Endothelial cell of umbilical vein (primary cell): ENCODE results near the gene CD40. TPM values are rescaled to one million over a fixed set of nuclear protein-coding genes. Genes with fewer than 3 reads are reported as not detected.
A peak's percentile ranks its signal among the peaks of the same experiment; 100 is the strongest.

Experiments
- BruUV-seq: library from RNA; stranded (reverse); fragments of 400-500 nt; replicated peaks from 2 replicates; lab custom pipeline; 2021; lab: Mats Ljungman, UMichigan
- CTCF ChIA-PET: fragments of 300-600, 350-600 bp; sonication (Branson Sonifier 250); formaldehyde crosslinking; loops from one replicate; lab custom pipeline; 2021; ENCODE audit warnings: antibody characterized with exemption, inconsistent platforms; lab: Charles Lee
- POLR2A ChIA-PET: fragments of 300-600, 350-600 bp; sonication (Branson Sonifier 250); formaldehyde crosslinking; loops from one replicate; lab custom pipeline; 2021; ENCODE audit warnings: antibody characterized with exemption, inconsistent platforms; lab: Charles Lee
- DNase-seq: peaks from one replicate; pipeline ENCODE4 v3.0.0-alpha.2; 2011; ENCODE audit warnings: low read depth, low spot score
- FAIRE-seq: peaks from 2 replicates; lab custom pipeline; 2011; peaks lifted over from hg19 to GRCh38; lab: Jason Lieb, UNC
- H2AFZ ChIP-seq: 2 replicates; pipeline ENCODE4 v1.6.0; 2012; ENCODE audit warnings: low read depth, low read length, control low read depth, inconsistent platforms
- H3K27ac ChIP-seq: 2 replicates; pipeline ENCODE4 v1.5.1; 2011; ENCODE audit warnings: low read depth, mild to moderate bottlenecking, control low read depth, low read length, moderate library complexity; ENCODE audit not compliant: insufficient read depth
- H3K27me3 ChIP-seq, 2 experiments: 2 replicates each; pipeline versions ENCODE4 v1.6.0 to v1.6.1; 2011; ENCODE audit warnings: low read length in 2 of 2, mixed read lengths in 1 of 2; ENCODE audit not compliant: control insufficient read depth in 2 of 2, insufficient read depth in 2 of 2
- H3K36me3 ChIP-seq, 2 experiments: 2 replicates in 1 of 2; 3 replicates in 1 of 2; pipeline ENCODE4 v1.5.1; 2011; ENCODE audit warnings: low read length in 2 of 2, mild to moderate bottlenecking in 1 of 2, moderate library complexity in 1 of 2; ENCODE audit not compliant: control insufficient read depth in 2 of 2, insufficient read depth in 2 of 2; ENCODE audit errors: extremely low read depth in 1 of 2
- H3K4me1 ChIP-seq: 3 replicates; pipeline ENCODE4 v1.5.1; 2011; ENCODE audit warnings: mild to moderate bottlenecking, low read length; ENCODE audit not compliant: control insufficient read depth, insufficient read depth; ENCODE audit errors: extremely low read depth
- H3K4me2 ChIP-seq: 2 replicates; pipeline ENCODE4 v1.6.1; 2011; ENCODE audit warnings: low read length, control low read depth, mixed read lengths; ENCODE audit not compliant: insufficient read depth
- H3K4me3 ChIP-seq, 3 experiments: fragments of 200-600 bp in 1 of 3; sonication (generic), shearing (Covaris generic) in 1 of 3; replicated peaks in 1 of 3; 2 replicates each; pipeline ENCODE4 v1.5.1; 2011 to 2016; ENCODE audit warnings: control low read depth in 3 of 3, low read length in 3 of 3, mild to moderate bottlenecking in 2 of 3, inconsistent platforms in 1 of 3, low read depth in 1 of 3, moderate library complexity in 1 of 3; ENCODE audit not compliant: insufficient read depth in 1 of 3
- H3K79me2 ChIP-seq: 2 replicates; pipeline ENCODE4 v1.6.0; 2012; ENCODE audit warnings: low read length, inconsistent platforms; ENCODE audit not compliant: control insufficient read depth, insufficient read depth
- H3K9ac ChIP-seq: replicated peaks from 2 replicates; pipeline ENCODE3; 2011; ENCODE audit warnings: low read length, control low read depth; ENCODE audit not compliant: insufficient read depth; ENCODE audit errors: extremely low read depth
- H3K9me1 ChIP-seq: replicated peaks from 3 replicates; pipeline ENCODE4 v1.6.0; 2011; ENCODE audit warnings: mild to moderate bottlenecking, low read length; ENCODE audit not compliant: control insufficient read depth, insufficient read depth; ENCODE audit errors: extremely low read depth
- H3K9me3 ChIP-seq: replicated peaks from 2 replicates; pipeline ENCODE4 v1.5.1; 2012; ENCODE audit warnings: low read length, inconsistent platforms; ENCODE audit not compliant: control insufficient read depth, insufficient read depth
- H4K20me1 ChIP-seq: replicated peaks from 2 replicates; pipeline ENCODE3; 2011; ENCODE audit warnings: mild to moderate bottlenecking, low read length; ENCODE audit not compliant: control insufficient read depth, insufficient read depth; ENCODE audit errors: extremely low read depth
- EZH2 ChIP-seq: IDR thresholded peaks from 2 replicates; pipeline ENCODE4 v1.6.1; 2012; ENCODE audit warnings: borderline replicate concordance, low read depth, mild to moderate bottlenecking, moderate library complexity, low read length, inconsistent platforms; ENCODE audit not compliant: severe bottlenecking
- FOS ChIP-seq: IDR thresholded peaks from 2 replicates; pipeline ENCODE4 v1.6.1; 2011; ENCODE audit warnings: mild to moderate bottlenecking, low read length, moderate library complexity, borderline replicate concordance; ENCODE audit not compliant: insufficient read depth
- GATA2 ChIP-seq: IDR thresholded peaks from 2 replicates; pipeline ENCODE4 v1.7.0; 2011; ENCODE audit warnings: low read depth, mild to moderate bottlenecking, moderate library complexity, mixed read lengths, low read length; ENCODE audit not compliant: insufficient read length, insufficient read depth
- JUN ChIP-seq: IDR thresholded peaks from 2 replicates; pipeline ENCODE4 v1.6.1; 2011; ENCODE audit warnings: borderline replicate concordance, low read depth; ENCODE audit not compliant: insufficient read length, insufficient read depth
- MYC ChIP-seq: IDR thresholded peaks from one replicate; pipeline ENCODE4 v1.6.1; 2011; ENCODE audit warnings: mild to moderate bottlenecking, low read depth, low read length
- POLR2A ChIP-seq: IDR thresholded peaks from 2 replicates; pipeline ENCODE4 v1.6.1; 2012; ENCODE audit warnings: low read depth, mild to moderate bottlenecking, control low read depth, low read length
- POLR2AphosphoS5 ChIP-seq: IDR thresholded peaks from 2 replicates; pipeline ENCODE4 v1.6.1; 2012; ENCODE audit warnings: low read depth, mild to moderate bottlenecking, control low read depth, low read length, moderate library complexity; ENCODE audit not compliant: insufficient read depth
- dilution Hi-C: fragments of 300-500 bp; cut with MboI; formaldehyde crosslinking; loops from one replicate; pipeline ENCODE4 v1.15.0; 2019; ENCODE audit warnings: low sequenced_read_pairs; ENCODE audit not compliant: extremely low pct_ligation_motif_present
- intact Hi-C: fragments of 100-400 bp; cut with micrococcal nuclease; formaldehyde crosslinking; loops from one replicate; pipeline ENCODE4 v1.10.0; 2022
- polyA plus RNA-seq, 4 experiments: library from polyadenylated mRNA; depleted of rRNA in 3 of 4; stranded (reverse) in 3 of 4; unstranded in 1 of 4; fragments of >200 nt; gene quantifications; 2 replicates each; pipeline versions ENCODE4 v1.2.1 to v1.2.3, GENCODE V29; 2011 to 2012; ENCODE audit warnings: missing spikeins in 1 of 4
- total RNA-seq: library from RNA; stranded (reverse); gene quantifications from 2 replicates; pipeline ENCODE4 v1.2.3, GENCODE V29; 2021
- TF ChIP-seq, protein P1 (sequence below), 2 donors: IDR thresholded peaks; 1 replicate in 1 of 2; 2 replicates in 1 of 2; pipeline ENCODE4 v1.5.1; 2011; ENCODE audit warnings: low read length in 2 of 2, mild to moderate bottlenecking in 2 of 2, moderate library complexity in 2 of 2, control low read depth in 1 of 2, inconsistent platforms in 1 of 2, low read depth in 1 of 2; ENCODE audit not compliant: insufficient read depth in 1 of 2; ENCODE audit errors: extremely low read depth in 1 of 2

CD40 gene
- total and polyA plus RNA-seq, 2 donors (not counting 3 experiments of a cell fraction or from before 2014, with no cell fraction given) = 36.6 to 38.3 TPM

DNA sequence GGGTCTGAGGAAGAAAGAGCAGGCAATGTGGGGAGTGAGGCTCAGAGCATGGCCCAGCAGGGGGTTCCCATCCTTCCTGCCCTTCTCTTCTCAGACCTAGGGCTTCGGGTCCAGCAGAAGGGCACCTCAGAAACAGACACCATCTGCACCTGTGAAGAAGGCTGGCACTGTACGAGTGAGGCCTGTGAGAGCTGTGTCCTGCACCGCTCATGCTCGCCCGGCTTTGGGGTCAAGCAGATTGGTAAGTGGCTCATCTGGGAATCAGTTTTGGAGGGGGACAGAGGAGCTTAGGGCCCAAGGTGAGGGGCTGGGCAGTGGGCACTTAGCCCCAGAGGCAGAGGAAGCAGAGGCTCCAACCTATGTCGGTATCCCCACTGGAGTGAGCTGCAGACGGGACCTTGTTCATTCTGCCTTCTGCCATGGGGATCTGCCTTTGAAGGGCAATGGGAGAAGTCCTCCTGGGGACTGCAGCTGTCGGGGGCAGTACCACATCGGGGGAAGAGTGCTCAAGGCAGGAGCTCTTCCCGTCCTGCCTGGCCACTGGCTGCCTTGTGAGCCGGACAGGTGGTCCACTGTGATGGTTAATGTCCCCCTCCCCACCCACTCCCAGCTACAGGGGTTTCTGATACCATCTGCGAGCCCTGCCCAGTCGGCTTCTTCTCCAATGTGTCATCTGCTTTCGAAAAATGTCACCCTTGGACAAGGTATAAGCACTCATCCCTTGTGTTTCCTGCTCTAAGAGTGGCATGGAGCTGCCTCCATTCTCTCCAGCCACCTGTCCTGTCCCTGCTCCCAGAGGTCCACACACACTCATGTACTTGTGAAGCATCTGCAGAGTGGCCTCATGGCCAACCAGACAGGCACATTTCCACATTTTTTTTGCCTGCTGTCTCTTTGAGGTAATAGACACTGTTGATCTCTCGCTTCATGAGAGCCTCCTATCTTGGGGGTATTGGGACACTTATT lies 4.7 kb downstream of the CD40 start:
- H3K4me3 ChIP-seq = no peak overlapping the region
- no peaks in the 10 kb centered on the region for H3K9me1 ChIP-seq
- H3K9me3 ChIP-seq = no peaks in the 10 kb centered on the region
- peaks cover 25% of the 10 kb centered on the region for H3K4me1 ChIP-seq
- H3K9ac ChIP-seq = no peak overlapping the region
- peak overlapping the region; percentile 32 for H3K4me2 ChIP-seq
- TF ChIP-seq POLR2A (no peak), EZH2 (no peak), POLR2AphosphoS5 (no peak), MYC (no peak), JUN (no peak), GATA2 (no peak), FOS (no peak)
- TF ChIP-seq, protein P1, sequence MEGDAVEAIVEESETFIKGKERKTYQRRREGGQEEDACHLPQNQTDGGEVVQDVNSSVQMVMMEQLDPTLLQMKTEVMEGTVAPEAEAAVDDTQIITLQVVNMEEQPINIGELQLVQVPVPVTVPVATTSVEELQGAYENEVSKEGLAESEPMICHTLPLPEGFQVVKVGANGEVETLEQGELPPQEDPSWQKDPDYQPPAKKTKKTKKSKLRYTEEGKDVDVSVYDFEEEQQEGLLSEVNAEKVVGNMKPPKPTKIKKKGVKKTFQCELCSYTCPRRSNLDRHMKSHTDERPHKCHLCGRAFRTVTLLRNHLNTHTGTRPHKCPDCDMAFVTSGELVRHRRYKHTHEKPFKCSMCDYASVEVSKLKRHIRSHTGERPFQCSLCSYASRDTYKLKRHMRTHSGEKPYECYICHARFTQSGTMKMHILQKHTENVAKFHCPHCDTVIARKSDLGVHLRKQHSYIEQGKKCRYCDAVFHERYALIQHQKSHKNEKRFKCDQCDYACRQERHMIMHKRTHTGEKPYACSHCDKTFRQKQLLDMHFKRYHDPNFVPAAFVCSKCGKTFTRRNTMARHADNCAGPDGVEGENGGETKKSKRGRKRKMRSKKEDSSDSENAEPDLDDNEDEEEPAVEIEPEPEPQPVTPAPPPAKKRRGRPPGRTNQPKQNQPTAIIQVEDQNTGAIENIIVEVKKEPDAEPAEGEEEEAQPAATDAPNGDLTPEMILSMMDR (IDR thresholded peaks at IDR 0.05; ENCODE audit: extremely low read depth in 1 of 2, insufficient read depth in 1 of 2, low read depth in 1 of 2, low read length in 2 of 2) = no peak
- no peaks in the 10 kb centered on the region for H3K79me2 ChIP-seq
- dilution Hi-C loops (no loop called here), intact Hi-C loops (no loop called here)
- FAIRE-seq = no peak
- H3K36me3 ChIP-seq = peaks cover 0 to 15% of the 10 kb centered on the region in 2 experiments
- H4K20me1 ChIP-seq = no peaks in the 10 kb centered on the region
- peak overlapping the region; percentile 18 for H3K27ac ChIP-seq
- no peak for DNase-seq
- ChIA-PET CTCF (interaction anchor here (0.6 kb wide), 1 partner anchor 132 kb away, joined by 4 read pairs; no protein-coding TSS in a partner anchor), POLR2A (no interaction called here)
- no peaks in the 10 kb centered on the region for H3K27me3 ChIP-seq
- no TSS peak for BruUV-seq
- no peak overlapping the region for H2AFZ ChIP-seq
